ENCODE data around the gene POLL. TPM values are rescaled to one million over a fixed set of nuclear protein-coding genes. Genes with fewer than 3 reads are reported as not detected.

Gene POLL
- total RNA-seq, 2 donors from 2014 or later, result 23.3 to 33.9 TPM

DNA sequence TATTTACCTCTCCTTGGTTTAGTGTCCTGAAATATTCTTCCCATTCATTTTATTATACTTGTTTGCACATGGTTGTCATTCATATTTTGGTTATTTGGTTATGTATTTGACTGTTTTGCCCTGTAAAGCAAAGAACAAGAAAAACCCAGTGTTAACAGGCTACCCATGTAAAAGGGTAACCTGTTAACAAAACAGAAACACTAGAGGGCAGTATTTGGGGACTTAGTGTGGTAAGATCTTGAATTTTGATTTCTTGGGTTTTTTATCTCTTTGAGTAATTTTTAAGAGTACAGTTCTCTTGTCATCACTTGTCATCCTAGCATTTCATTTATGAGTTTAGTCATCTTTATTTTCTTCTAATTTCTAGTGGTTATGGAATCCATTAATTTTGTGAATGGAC lies 51.3 kb downstream of the POLL start:
- no peak overlapping the region for H3K9ac ChIP-seq (ENCODE audit: low read depth in 2 of 2, low read length in 2 of 2)
- H3K36me3 ChIP-seq, result no peaks in the 10 kb centered on the region
- no peaks in the 10 kb centered on the region for H3K27me3 ChIP-seq
- no peaks in the 10 kb centered on the region for H3K9me3 ChIP-seq
- no peak overlapping the region for H3K27ac ChIP-seq
- TF ChIP-seq, protein P1, sequence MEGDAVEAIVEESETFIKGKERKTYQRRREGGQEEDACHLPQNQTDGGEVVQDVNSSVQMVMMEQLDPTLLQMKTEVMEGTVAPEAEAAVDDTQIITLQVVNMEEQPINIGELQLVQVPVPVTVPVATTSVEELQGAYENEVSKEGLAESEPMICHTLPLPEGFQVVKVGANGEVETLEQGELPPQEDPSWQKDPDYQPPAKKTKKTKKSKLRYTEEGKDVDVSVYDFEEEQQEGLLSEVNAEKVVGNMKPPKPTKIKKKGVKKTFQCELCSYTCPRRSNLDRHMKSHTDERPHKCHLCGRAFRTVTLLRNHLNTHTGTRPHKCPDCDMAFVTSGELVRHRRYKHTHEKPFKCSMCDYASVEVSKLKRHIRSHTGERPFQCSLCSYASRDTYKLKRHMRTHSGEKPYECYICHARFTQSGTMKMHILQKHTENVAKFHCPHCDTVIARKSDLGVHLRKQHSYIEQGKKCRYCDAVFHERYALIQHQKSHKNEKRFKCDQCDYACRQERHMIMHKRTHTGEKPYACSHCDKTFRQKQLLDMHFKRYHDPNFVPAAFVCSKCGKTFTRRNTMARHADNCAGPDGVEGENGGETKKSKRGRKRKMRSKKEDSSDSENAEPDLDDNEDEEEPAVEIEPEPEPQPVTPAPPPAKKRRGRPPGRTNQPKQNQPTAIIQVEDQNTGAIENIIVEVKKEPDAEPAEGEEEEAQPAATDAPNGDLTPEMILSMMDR (IDR thresholded peaks at IDR 0.05), result peak; percentile 34
- H3K4me1 ChIP-seq, result no peaks in the 10 kb centered on the region
- intact Hi-C loops (cut with DNase I), result no loop called here
- no peak for DNase-seq
- no peak overlapping the region for H3K4me3 ChIP-seq

DNA sequence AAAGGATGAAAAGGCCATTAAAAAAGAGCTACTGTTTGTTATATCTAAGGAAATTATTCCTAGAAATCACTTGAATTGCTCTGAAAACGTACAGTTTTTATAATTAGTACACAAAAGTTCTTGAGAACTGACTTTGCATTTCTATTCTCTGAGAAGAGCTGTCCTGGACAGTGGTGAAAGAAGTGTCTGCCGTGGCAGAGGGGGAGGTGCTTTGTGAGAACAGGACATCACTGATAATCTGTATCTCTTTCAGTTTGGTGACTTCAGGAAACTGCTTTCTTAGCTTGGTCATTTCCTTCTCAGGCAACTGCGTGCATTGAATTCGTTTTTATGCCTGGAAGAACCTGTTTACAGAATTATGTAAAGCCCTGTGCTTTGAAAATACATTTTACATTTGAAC lies 52.1 kb downstream of the POLL start:
- H3K9me3 ChIP-seq, result no peaks in the 10 kb centered on the region
- no peak overlapping the region for H3K4me3 ChIP-seq
- no peaks in the 10 kb centered on the region for H3K27me3 ChIP-seq
- no peaks in the 10 kb centered on the region for H3K36me3 ChIP-seq
- DNase-seq, result no peak
- intact Hi-C loops (cut with DNase I), result no loop called here
- no peak overlapping the region for H3K27ac ChIP-seq
- no peaks in the 10 kb centered on the region for H3K4me1 ChIP-seq
- H3K9ac ChIP-seq (ENCODE audit: low read depth in 2 of 2, low read length in 2 of 2), result no peak overlapping the region
- TF ChIP-seq, protein P1 (IDR thresholded peaks at IDR 0.05), result no peak

DNA sequence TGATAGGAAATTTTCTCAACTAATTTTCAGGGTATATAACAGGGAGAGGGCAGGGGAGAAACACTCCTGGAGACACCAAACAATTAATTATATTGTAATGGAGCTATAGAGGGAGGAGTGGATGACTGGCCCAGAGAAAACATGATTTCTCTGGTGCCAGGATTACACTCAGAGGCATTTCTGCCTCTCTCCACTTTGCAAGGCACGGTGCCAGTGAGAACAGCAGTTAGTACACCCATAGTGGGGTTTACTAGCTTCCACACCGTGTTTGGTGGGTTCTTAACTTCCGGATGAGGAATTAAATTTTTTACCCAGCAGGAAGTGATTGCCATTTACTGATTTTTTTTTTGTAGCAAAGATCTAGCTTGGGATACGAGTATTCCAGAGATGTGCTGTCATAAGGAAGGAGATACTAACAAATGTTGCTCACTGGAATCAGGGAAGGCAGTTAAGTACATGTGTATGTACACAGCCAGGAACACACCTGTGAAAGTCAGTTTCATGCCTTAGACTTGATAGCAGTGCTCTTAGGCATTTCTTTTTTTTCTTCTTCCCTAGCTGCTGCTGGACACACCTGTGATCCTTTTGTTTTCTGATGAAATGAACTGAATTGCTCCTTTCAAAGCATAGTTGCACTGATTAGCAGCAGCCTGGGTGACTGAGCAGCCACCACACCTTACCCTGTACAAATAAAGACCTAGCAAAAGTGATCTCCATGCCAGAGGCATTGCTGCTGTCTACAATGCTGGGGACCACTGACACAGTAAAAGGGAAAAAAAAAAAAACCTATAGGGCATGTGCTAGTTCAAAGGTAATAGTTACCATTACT lies 58.1 kb downstream of the POLL start:
- Histone ChIP-seq H3K4me3 (no peak overlapping the region), H3K27ac (no peak overlapping the region), H3K9me3 (no peaks in the 10 kb centered on the region), H3K36me3 (no peaks in the 10 kb centered on the region), H3K27me3 (no peaks in the 10 kb centered on the region), H3K4me1 (no peaks in the 10 kb centered on the region), H3K9ac (ENCODE audit: low read depth in 2 of 2, low read length in 2 of 2) (no peak overlapping the region)
- TF ChIP-seq, protein P1 (IDR thresholded peaks at IDR 0.05), result no peak
- DNase-seq, result no peak
- intact Hi-C loops (cut with DNase I), result no loop called here

DNA sequence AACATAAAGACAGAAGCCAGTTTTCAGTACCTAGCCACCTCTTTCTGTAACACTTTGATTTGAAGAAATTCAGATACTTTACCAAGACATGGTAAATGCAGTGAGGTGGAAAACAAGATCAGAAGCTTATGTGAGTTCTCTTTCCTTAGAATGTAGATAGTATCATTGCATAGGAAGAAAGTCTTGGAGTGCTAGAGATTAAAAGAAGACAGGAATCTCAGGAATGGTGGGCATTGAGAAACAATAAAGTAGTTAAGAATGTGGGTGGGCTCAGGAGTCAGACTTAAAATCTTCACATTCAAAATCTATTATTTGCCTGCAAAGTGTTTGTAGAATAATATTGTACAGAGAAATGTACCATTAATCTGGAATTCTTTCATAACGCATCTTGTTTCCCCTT lies 58.9 kb downstream of the POLL start:
- no peak overlapping the region for H3K4me3 ChIP-seq
- H3K4me1 ChIP-seq, result no peaks in the 10 kb centered on the region
- no peaks in the 10 kb centered on the region for H3K36me3 ChIP-seq
- intact Hi-C loops (cut with DNase I), result no loop called here
- no peak overlapping the region for H3K9ac ChIP-seq (ENCODE audit: low read depth in 2 of 2, low read length in 2 of 2)
- H3K27me3 ChIP-seq, result no peaks in the 10 kb centered on the region
- no peak for DNase-seq
- H3K27ac ChIP-seq, result no peak overlapping the region
- TF ChIP-seq, protein P1 (IDR thresholded peaks at IDR 0.05), result no peak
- H3K9me3 ChIP-seq, result no peaks in the 10 kb centered on the region

Small RNA genes within 50 kb of the gene (microRNA-seq; reads per million reads assigned to microRNA genes)
- gene MIR3158-1, result not detected
- not detected for gene MIR3158-2

Other genes starting within 250 kb of the POLL start
- gene BTRC, start 234.1 kb downstream of the POLL start, total RNA-seq, result 10 to 100 TPM in 1 of 2 donors, 1 to 10 TPM in 1; 9.9 to 10.5 TPM
- gene DPCD, start 64 bp upstream of the POLL start, total RNA-seq, result 10 to 100 TPM; 19.2 to 19.4 TPM
- 10 to 100 TPM; 42.5 to 60.7 TPM for gene FBXW4, start 106.9 kb upstream of the POLL start, total RNA-seq
- gene FGF8, start 187.9 kb upstream of the POLL start, total RNA-seq, result not detected
- gene NPM3, start 195.2 kb upstream of the POLL start, total RNA-seq, result 10 to 100 TPM; 14.6 to 73.6 TPM
- gene OGA, start 230.2 kb upstream of the POLL start, total RNA-seq, result 10 to 100 TPM; 70.4 to 77.8 TPM